PC-9 (cell line): Measurements from ENCODE around the gene LUC7L3. TPM values are rescaled to one million over a fixed set of nuclear protein-coding genes. Genes with fewer than 3 reads are reported as not detected.
A peak's percentile ranks its signal among the peaks of the same experiment; 100 is the strongest.

Experiments
- BruUV-seq: library from RNA; stranded (reverse); fragments of 400-500 nt; replicated peaks from 2 replicates; lab custom pipeline; 2021; lab: Mats Ljungman, UMichigan
- CTCF ChIA-PET: fragments of 300-600 bp; sonication (Branson Sonifier 250); formaldehyde crosslinking; loops from one replicate; lab custom pipeline; 2022; ENCODE audit warnings: antibody characterized with exemption; lab: Charles Lee
- POLR2A ChIA-PET: fragments of 300-600 bp; sonication (Branson Sonifier 250); formaldehyde crosslinking; loops from one replicate; lab custom pipeline; 2022; ENCODE audit warnings: antibody characterized with exemption; ENCODE audit not compliant: unreplicated experiment; lab: Charles Lee
- DNase-seq, 2 experiments: peaks; one replicate each; pipeline versions ENCODE4 v3.0.0 to v3.0.0-alpha.2; 2015 to 2022; ENCODE audit warnings: mixed read lengths in 1 of 2
- H2AFZ ChIP-seq: fragments of 200-600 bp; sonication (generic); 2 replicates; pipeline ENCODE4 v1.8.1; 2017; ENCODE audit warnings: antibody characterized with exemption
- H3F3A ChIP-seq: fragments of 200-600 bp; sonication (generic); 2 replicates; pipeline ENCODE4 v1.8.1; 2017; ENCODE audit warnings: antibody characterized with exemption, mild to moderate bottlenecking, low read depth; ENCODE audit not compliant: insufficient read depth
- H3K27ac ChIP-seq: fragments of 200-600 bp; sonication (generic); 2 replicates; pipeline ENCODE4 v1.6.1; 2016; ENCODE audit warnings: mixed run types
- H3K27me3 ChIP-seq: fragments of 200-600 bp; sonication (generic); 2 replicates; pipeline ENCODE4 v1.6.1; 2016; ENCODE audit warnings: low read depth, mixed run types; ENCODE audit not compliant: insufficient read depth
- H3K36me3 ChIP-seq: fragments of 200-600 bp; sonication (generic); 2 replicates; pipeline ENCODE4 v1.6.1; 2016; ENCODE audit warnings: low read depth, mixed run types
- H3K4me1 ChIP-seq: fragments of 200-600 bp; sonication (generic); replicated peaks from 2 replicates; pipeline ENCODE4 v1.6.1; 2016; ENCODE audit warnings: mixed run types; ENCODE audit not compliant: insufficient read depth
- H3K4me2 ChIP-seq: fragments of 200-600 bp; sonication (generic); 2 replicates; pipeline ENCODE4 v1.6.1; 2017; ENCODE audit warnings: mixed run types
- H3K4me3 ChIP-seq: fragments of 200-600 bp; sonication (generic); 2 replicates; pipeline ENCODE4 v1.6.1; 2016; ENCODE audit warnings: mixed run types
- H3K79me2 ChIP-seq: fragments of 200-600 bp; sonication (generic); 2 replicates; pipeline ENCODE4 v1.6.1; 2017; ENCODE audit warnings: low read depth, mixed run types
- H3K9me2 ChIP-seq: fragments of 200-600 bp; sonication (generic); 2 replicates; pipeline ENCODE4 v1.8.1; 2017; ENCODE audit warnings: mild to moderate bottlenecking; ENCODE audit not compliant: insufficient read depth
- H3K9me3 ChIP-seq: fragments of 200-600 bp; sonication (generic); 2 replicates; pipeline ENCODE4 v1.8.1; 2016; ENCODE audit warnings: low read depth; ENCODE audit not compliant: insufficient read depth
- H4K20me1 ChIP-seq: fragments of 200-600 bp; sonication (generic); 2 replicates; pipeline ENCODE4 v1.8.1; 2017; ENCODE audit not compliant: insufficient read depth
- EZH2 ChIP-seq: fragments of 200-600 bp; sonication (generic); IDR thresholded peaks from 2 replicates; pipeline ENCODE4 v1.8.0; 2017; ENCODE audit warnings: antibody characterized with exemption, low read depth
- intact Hi-C: fragments of 100-400 bp; cut with micrococcal nuclease; formaldehyde crosslinking; loops from one replicate; pipeline ENCODE4 v1.10.0; 2022; ENCODE audit not compliant: unreplicated experiment
- total RNA-seq: library from RNA; stranded (reverse); gene quantifications from 2 replicates; pipeline ENCODE4 v1.2.3, GENCODE V29; 2021
- TF ChIP-seq, protein P1 (sequence below): fragments of 200-600 bp; sonication (generic); conservative IDR thresholded peaks from 2 replicates; pipeline ENCODE4 v1.6.1; 2017; ENCODE audit warnings: mixed run types, antibody characterized with exemption, mild to moderate bottlenecking, moderate library complexity

The LUC7L3 gene
- total RNA-seq, 1 experiment from 2014 or later, result 147 TPM

DNA sequence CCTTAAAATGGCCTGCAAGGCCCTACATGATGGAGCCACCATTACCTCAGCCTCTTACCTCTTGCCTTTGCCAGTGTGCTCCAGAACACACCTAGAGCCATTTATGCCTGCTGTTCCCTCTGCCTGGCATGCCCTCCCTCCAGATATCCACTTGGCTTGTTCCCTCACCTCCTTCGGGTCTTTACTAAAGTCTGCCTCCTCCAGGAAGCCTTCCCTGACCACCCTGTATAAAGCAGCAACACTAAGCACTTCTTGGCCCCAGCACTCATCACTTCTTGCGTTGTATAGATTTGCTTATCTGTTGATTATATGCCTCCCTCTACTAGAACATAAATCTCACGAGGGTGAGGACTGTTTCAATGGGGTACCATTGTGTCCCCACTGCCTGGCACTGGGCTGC lies 37.0 kb upstream of the LUC7L3 start:
- intact Hi-C loops, result no loop called here
- Histone ChIP-seq H3K9me2 (no peaks in the 10 kb centered on the region), H3K4me3 (no peak overlapping the region), H2AFZ (no peak overlapping the region), H3K9me3 (no peaks in the 10 kb centered on the region), H3K79me2 (no peaks in the 10 kb centered on the region), H3K27ac (no peak overlapping the region), H3K4me1 (peaks cover 44% of the 10 kb centered on the region), H3F3A (peaks cover 94% of the 10 kb centered on the region), H3K27me3 (no peaks in the 10 kb centered on the region), H4K20me1 (no peaks in the 10 kb centered on the region; the same call in 1 of the 2 replicates), H3K36me3 (peaks cover 72% of the 10 kb centered on the region), H3K4me2 (no peak overlapping the region)
- DNase-seq, result no peak
- ChIA-PET POLR2A (no interaction called here), CTCF (no interaction called here)
- TF ChIP-seq EZH2, result no peak
- TF ChIP-seq, protein P1, sequence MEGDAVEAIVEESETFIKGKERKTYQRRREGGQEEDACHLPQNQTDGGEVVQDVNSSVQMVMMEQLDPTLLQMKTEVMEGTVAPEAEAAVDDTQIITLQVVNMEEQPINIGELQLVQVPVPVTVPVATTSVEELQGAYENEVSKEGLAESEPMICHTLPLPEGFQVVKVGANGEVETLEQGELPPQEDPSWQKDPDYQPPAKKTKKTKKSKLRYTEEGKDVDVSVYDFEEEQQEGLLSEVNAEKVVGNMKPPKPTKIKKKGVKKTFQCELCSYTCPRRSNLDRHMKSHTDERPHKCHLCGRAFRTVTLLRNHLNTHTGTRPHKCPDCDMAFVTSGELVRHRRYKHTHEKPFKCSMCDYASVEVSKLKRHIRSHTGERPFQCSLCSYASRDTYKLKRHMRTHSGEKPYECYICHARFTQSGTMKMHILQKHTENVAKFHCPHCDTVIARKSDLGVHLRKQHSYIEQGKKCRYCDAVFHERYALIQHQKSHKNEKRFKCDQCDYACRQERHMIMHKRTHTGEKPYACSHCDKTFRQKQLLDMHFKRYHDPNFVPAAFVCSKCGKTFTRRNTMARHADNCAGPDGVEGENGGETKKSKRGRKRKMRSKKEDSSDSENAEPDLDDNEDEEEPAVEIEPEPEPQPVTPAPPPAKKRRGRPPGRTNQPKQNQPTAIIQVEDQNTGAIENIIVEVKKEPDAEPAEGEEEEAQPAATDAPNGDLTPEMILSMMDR, result no peak
- BruUV-seq, result no TSS peak

- no peak overlapping the region for H3K4me2 ChIP-seq
- H4K20me1 ChIP-seq, result no peaks in the 10 kb centered on the region; the same call in 1 of the 2 replicates
- peaks cover 44% of the 10 kb centered on the region for H3K4me1 ChIP-seq
- H3K36me3 ChIP-seq, result peaks cover 71% of the 10 kb centered on the region
- no peaks in the 10 kb centered on the region for H3K9me3 ChIP-seq
- H3F3A ChIP-seq, result peaks cover 94% of the 10 kb centered on the region
- H3K4me3 ChIP-seq, result no peak overlapping the region
- TF ChIP-seq EZH2, result no peak
- TF ChIP-seq, protein P1, result no peak
- intact Hi-C loops, result no loop called here
- H3K79me2 ChIP-seq, result no peaks in the 10 kb centered on the region
- no peaks in the 10 kb centered on the region for H3K27me3 ChIP-seq
- BruUV-seq, result no TSS peak
- DNase-seq, result no peak
- H2AFZ ChIP-seq, result no peak overlapping the region
- POLR2A ChIA-PET, result interaction anchor here (0.7 kb wide), 1 partner anchor 54 kb away, joined by 3 read pairs; no protein-coding TSS in a partner anchor
- CTCF ChIA-PET, result no interaction called here
- no peak overlapping the region for H3K27ac ChIP-seq
- no peaks in the 10 kb centered on the region for H3K9me2 ChIP-seq
Observed at GRCh38 chr17:50682938-50683337, 36.5 kb upstream of the LUC7L3 start.

GRCh38 chr17:50683434-50684287 lies 35.7 kb upstream of the LUC7L3 start:
- TF ChIP-seq EZH2, result no peak
- TF ChIP-seq, protein P1, result no peak
- Histone ChIP-seq H3K4me3 (no peak overlapping the region), H3K36me3 (peaks cover 70% of the 10 kb centered on the region), H3K9me3 (no peaks in the 10 kb centered on the region), H3K4me2 (peak overlapping the region; percentile 32; the same call in 1 of the 2 replicates), H3F3A (peaks cover 94% of the 10 kb centered on the region), H3K79me2 (no peaks in the 10 kb centered on the region), H4K20me1 (no peaks in the 10 kb centered on the region; the same call in 1 of the 2 replicates), H3K4me1 (peaks cover 51% of the 10 kb centered on the region), H2AFZ (no peak overlapping the region), H3K27ac (no peak overlapping the region), H3K9me2 (no peaks in the 10 kb centered on the region), H3K27me3 (no peaks in the 10 kb centered on the region)
- ChIA-PET CTCF (interaction anchor here (0.9 kb wide), 1 partner anchor 51 kb away, joined by 3 read pairs; no protein-coding TSS in a partner anchor), POLR2A (interaction anchor here (0.7 kb wide), 1 partner anchor 55 kb away, joined by 3 read pairs; no protein-coding TSS in a partner anchor)
- intact Hi-C loops, result loop anchor here (2.0 kb wide), 1 partner anchor 45 kb away; no protein-coding TSS in a partner anchor
- BruUV-seq, result no TSS peak
- DNase-seq, result no peak
